ENCODE data around the gene ZNF407.

Gene ZNF407

DNA sequence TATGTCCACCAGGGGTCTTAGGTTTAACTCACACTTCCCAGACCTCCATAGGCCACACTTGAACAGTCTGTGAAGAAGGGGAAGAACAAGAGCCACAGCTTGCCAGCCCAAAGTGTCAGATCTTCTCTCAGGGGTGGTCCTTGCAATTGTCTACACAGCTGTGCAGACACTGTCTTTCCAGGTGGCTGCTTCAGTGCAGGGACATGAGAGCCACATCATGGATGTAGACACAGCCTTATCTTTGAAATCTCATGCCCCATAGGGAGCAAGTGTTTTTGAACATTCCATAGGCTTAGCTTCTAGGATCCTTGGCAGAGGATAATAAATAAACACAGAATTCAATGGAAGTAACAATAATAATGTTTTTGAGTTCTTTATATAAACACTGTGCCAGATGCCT is 6.7 kb downstream of the ZNF407 start:
- CTCF ChIA-PET, result no interaction called here
- POLR2A ChIA-PET, result no interaction called here

DNA sequence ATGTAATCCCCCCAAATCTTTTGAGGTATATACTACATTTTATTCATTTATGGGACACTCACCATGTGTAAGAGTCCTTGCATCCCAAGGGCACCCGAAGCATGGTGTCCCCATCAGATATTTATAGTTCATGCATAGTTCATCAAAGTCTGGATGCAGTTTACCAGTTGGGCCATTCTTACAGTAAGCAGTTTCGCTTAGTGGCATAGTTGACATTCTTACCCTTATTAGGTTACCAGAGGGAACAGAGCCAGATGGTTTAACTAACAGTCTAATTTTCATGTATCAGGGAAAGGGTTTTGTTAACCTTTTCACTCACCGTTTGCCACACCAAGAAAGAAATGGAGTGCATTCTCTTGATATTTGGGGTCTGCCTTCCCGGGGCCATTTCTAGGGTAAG is 7.1 kb downstream of the ZNF407 start:
- H3K4me3 ChIP-seq (ENCODE audit: low read depth, low read length), result no peak overlapping the region
- H3K4me1 ChIP-seq (ENCODE audit: control insufficient read depth, insufficient read depth, low read length), result no peaks in the 10 kb centered on the region
- ChIA-PET CTCF (no interaction called here), POLR2A (no interaction called here)
- no peaks in the 10 kb centered on the region for H3K9me3 ChIP-seq (ENCODE audit: control insufficient read depth, insufficient read depth, low read depth, low read length)
- no peak for TF ChIP-seq ZNF548 (tag by site-specific recombination; IDR thresholded peaks at IDR 0.05)
- no peak for TF ChIP-seq HOXC10 (CRISPR knock-in tag; IDR thresholded peaks at IDR 0.05)
- TF ChIP-seq, protein P1, sequence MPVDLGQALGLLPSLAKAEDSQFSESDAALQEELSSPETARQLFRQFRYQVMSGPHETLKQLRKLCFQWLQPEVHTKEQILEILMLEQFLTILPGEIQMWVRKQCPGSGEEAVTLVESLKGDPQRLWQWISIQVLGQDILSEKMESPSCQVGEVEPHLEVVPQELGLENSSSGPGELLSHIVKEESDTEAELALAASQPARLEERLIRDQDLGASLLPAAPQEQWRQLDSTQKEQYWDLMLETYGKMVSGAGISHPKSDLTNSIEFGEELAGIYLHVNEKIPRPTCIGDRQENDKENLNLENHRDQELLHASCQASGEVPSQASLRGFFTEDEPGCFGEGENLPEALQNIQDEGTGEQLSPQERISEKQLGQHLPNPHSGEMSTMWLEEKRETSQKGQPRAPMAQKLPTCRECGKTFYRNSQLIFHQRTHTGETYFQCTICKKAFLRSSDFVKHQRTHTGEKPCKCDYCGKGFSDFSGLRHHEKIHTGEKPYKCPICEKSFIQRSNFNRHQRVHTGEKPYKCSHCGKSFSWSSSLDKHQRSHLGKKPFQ (tag by site-specific recombination; IDR thresholded peaks at IDR 0.05), result no peak
- no peak for TF ChIP-seq IKZF3 (tag by site-specific recombination; IDR thresholded peaks at IDR 0.05)
- no peak for TF ChIP-seq ZNF24 (tag by site-specific recombination; IDR thresholded peaks at IDR 0.05)
- TF ChIP-seq GFI1B (tag by site-specific recombination; IDR thresholded peaks at IDR 0.05), result no peak
- no peak for TF ChIP-seq ZNF23 (tag by site-specific recombination; IDR thresholded peaks at IDR 0.05; ENCODE audit: borderline replicate concordance)
- TF ChIP-seq YY2 (tag by site-specific recombination; IDR thresholded peaks at IDR 0.05), result no peak
- no peak for TF ChIP-seq ZNF558 (tag by site-specific recombination; IDR thresholded peaks at IDR 0.05)
- no peak for TF ChIP-seq ZBTB8A (tag by site-specific recombination; IDR thresholded peaks at IDR 0.05)
- no peak for TF ChIP-seq ZNF514 (tag by site-specific recombination; IDR thresholded peaks at IDR 0.05)
- no peak for TF ChIP-seq OSR2 (tag by site-specific recombination; IDR thresholded peaks at IDR 0.05)
- TF ChIP-seq, protein P2, sequence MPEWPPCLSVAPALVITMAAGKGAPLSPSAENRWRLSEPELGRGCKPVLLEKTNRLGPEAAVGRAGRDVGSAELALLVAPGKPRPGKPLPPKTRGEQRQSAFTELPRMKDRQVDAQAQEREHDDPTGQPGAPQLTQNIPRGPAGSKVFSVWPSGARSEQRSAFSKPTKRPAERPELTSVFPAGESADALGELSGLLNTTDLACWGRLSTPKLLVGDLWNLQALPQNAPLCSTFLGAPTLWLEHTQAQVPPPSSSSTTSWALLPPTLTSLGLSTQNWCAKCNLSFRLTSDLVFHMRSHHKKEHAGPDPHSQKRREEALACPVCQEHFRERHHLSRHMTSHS (tag by site-specific recombination; IDR thresholded peaks at IDR 0.05), result no peak
- TF ChIP-seq, protein P3, sequence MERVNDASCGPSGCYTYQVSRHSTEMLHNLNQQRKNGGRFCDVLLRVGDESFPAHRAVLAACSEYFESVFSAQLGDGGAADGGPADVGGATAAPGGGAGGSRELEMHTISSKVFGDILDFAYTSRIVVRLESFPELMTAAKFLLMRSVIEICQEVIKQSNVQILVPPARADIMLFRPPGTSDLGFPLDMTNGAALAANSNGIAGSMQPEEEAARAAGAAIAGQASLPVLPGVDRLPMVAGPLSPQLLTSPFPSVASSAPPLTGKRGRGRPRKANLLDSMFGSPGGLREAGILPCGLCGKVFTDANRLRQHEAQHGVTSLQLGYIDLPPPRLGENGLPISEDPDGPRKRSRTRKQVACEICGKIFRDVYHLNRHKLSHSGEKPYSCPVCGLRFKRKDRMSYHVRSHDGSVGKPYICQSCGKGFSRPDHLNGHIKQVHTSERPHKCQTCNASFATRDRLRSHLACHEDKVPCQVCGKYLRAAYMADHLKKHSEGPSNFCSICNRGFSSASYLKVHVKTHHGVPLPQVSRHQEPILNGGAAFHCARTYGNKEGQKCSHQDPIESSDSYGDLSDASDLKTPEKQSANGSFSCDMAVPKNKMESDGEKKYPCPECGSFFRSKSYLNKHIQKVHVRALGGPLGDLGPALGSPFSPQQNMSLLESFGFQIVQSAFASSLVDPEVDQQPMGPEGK (tag by site-specific recombination; IDR thresholded peaks at IDR 0.05), result no peak
- TF ChIP-seq, protein P4, sequence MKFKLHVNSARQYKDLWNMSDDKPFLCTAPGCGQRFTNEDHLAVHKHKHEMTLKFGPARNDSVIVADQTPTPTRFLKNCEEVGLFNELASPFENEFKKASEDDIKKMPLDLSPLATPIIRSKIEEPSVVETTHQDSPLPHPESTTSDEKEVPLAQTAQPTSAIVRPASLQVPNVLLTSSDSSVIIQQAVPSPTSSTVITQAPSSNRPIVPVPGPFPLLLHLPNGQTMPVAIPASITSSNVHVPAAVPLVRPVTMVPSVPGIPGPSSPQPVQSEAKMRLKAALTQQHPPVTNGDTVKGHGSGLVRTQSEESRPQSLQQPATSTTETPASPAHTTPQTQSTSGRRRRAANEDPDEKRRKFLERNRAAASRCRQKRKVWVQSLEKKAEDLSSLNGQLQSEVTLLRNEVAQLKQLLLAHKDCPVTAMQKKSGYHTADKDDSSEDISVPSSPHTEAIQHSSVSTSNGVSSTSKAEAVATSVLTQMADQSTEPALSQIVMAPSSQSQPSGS (tag by site-specific recombination; IDR thresholded peaks at IDR 0.05; ENCODE audit: low read depth), result no peak
- no peak for TF ChIP-seq ZNF311 (tag by site-specific recombination; IDR thresholded peaks at IDR 0.05; ENCODE audit: borderline replicate concordance)
- TF ChIP-seq, protein P5, sequence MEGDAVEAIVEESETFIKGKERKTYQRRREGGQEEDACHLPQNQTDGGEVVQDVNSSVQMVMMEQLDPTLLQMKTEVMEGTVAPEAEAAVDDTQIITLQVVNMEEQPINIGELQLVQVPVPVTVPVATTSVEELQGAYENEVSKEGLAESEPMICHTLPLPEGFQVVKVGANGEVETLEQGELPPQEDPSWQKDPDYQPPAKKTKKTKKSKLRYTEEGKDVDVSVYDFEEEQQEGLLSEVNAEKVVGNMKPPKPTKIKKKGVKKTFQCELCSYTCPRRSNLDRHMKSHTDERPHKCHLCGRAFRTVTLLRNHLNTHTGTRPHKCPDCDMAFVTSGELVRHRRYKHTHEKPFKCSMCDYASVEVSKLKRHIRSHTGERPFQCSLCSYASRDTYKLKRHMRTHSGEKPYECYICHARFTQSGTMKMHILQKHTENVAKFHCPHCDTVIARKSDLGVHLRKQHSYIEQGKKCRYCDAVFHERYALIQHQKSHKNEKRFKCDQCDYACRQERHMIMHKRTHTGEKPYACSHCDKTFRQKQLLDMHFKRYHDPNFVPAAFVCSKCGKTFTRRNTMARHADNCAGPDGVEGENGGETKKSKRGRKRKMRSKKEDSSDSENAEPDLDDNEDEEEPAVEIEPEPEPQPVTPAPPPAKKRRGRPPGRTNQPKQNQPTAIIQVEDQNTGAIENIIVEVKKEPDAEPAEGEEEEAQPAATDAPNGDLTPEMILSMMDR (tag by site-specific recombination; IDR thresholded peaks at IDR 0.05), result no peak
- no peak overlapping the region for H3K27ac ChIP-seq (ENCODE audit: extremely low read depth, low read depth, low read length)
- no peaks in the 10 kb centered on the region for H3K36me3 ChIP-seq (ENCODE audit: control insufficient read depth in 2 of 2, insufficient read depth in 1 of 2, low read length in 2 of 2)

More for the DNA sequence above, 6.7 kb downstream of the ZNF407 start:
- TF ChIP-seq SCRT2 (tag by site-specific recombination; IDR thresholded peaks at IDR 0.05), result no peak
- TF ChIP-seq, protein P6, sequence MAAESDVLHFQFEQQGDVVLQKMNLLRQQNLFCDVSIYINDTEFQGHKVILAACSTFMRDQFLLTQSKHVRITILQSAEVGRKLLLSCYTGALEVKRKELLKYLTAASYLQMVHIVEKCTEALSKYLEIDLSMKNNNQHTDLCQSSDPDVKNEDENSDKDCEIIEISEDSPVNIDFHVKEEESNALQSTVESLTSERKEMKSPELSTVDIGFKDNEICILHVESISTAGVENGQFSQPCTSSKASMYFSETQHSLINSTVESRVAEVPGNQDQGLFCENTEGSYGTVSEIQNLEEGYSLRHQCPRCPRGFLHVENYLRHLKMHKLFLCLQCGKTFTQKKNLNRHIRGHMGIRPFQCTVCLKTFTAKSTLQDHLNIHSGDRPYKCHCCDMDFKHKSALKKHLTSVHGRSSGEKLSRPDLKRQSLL (tag by site-specific recombination; IDR thresholded peaks at IDR 0.05), result no peak
- TF ChIP-seq, protein P7, sequence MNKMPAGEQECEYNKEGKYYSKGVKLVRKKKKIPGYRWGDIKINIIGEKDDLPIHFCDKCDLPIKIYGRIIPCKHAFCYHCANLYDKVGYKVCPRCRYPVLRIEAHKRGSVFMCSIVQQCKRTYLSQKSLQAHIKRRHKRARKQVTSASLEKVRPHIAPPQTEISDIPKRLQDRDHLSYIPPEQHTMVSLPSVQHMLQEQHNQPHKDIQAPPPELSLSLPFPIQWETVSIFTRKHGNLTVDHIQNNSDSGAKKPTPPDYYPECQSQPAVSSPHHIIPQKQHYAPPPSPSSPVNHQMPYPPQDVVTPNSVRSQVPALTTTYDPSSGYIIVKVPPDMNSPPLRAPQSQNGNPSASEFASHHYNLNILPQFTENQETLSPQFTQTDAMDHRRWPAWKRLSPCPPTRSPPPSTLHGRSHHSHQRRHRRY (tag by site-specific recombination; IDR thresholded peaks at IDR 0.05), result no peak
- no peak for TF ChIP-seq ZNF354C (tag by site-specific recombination; IDR thresholded peaks at IDR 0.05; ENCODE audit: borderline replicate concordance, low read depth)
- no peak for TF ChIP-seq KLF7 (tag by site-specific recombination; IDR thresholded peaks at IDR 0.05; ENCODE audit: borderline replicate concordance)
- H3K4me1 ChIP-seq (ENCODE audit: control insufficient read depth, insufficient read depth, low read length), result no peaks in the 10 kb centered on the region
- H3K36me3 ChIP-seq (ENCODE audit: control insufficient read depth in 2 of 2, insufficient read depth in 1 of 2, low read length in 2 of 2), result no peaks in the 10 kb centered on the region
- no peak overlapping the region for H3K27ac ChIP-seq (ENCODE audit: extremely low read depth, low read depth, low read length)
- no peak overlapping the region for H3K4me3 ChIP-seq (ENCODE audit: low read depth, low read length)
- H3K9me3 ChIP-seq (ENCODE audit: control insufficient read depth, insufficient read depth, low read depth, low read length), result no peaks in the 10 kb centered on the region

All from HEK293 (cell line).